WTC11 (cell line): ENCODE results near the gene DNAH9.

Experiments
- ATF3 ChIP-seq: sonication (generic); formaldehyde crosslinking; conservative IDR thresholded peaks from 2 replicates; pipeline ENCODE4 v1.8.1; 2022; ENCODE audit warnings: mild to moderate bottlenecking, missing genetic modification reagents
- ETV6 ChIP-seq: sonication (generic); formaldehyde crosslinking; IDR thresholded peaks from 2 replicates; pipeline ENCODE4 v1.8.1; 2022; ENCODE audit warnings: mild to moderate bottlenecking, missing genetic modification reagents
- FOXK1 ChIP-seq: sonication (generic); formaldehyde crosslinking; IDR thresholded peaks from 2 replicates; pipeline ENCODE4 v1.8.0; 2022; ENCODE audit warnings: mild to moderate bottlenecking, moderate library complexity, missing genetic modification reagents
- GABPB1 ChIP-seq: sonication (generic); formaldehyde crosslinking; IDR thresholded peaks from 2 replicates; pipeline ENCODE4 v1.8.1; 2023; ENCODE audit warnings: mild to moderate bottlenecking, missing genetic modification reagents
- JUN ChIP-seq: sonication (generic); formaldehyde crosslinking; IDR thresholded peaks from 2 replicates; pipeline ENCODE4 v1.8.0; 2023; ENCODE audit warnings: mild to moderate bottlenecking, missing genetic modification reagents
- RELA ChIP-seq: sonication (generic); formaldehyde crosslinking; IDR thresholded peaks from 2 replicates; pipeline ENCODE4 v1.8.1; 2022; ENCODE audit warnings: missing genetic modification reagents, mild to moderate bottlenecking, borderline replicate concordance
- ZNF263 ChIP-seq: sonication (generic); formaldehyde crosslinking; IDR thresholded peaks from 2 replicates; pipeline ENCODE4 v1.8.1; 2022; ENCODE audit warnings: low read depth, mild to moderate bottlenecking, moderate library complexity, missing genetic modification reagents
- TF ChIP-seq, protein P1 (sequence below): fragments of 200-600 bp; IDR thresholded peaks from 2 replicates; pipeline ENCODE4 v1.8.0; 2022; ENCODE audit warnings: antibody characterized with exemption
- TF ChIP-seq, protein P2 (sequence below): sonication (generic); formaldehyde crosslinking; IDR thresholded peaks from 2 replicates; pipeline ENCODE4 v1.8.0; 2022; ENCODE audit warnings: mild to moderate bottlenecking, missing genetic modification reagents

DNA sequence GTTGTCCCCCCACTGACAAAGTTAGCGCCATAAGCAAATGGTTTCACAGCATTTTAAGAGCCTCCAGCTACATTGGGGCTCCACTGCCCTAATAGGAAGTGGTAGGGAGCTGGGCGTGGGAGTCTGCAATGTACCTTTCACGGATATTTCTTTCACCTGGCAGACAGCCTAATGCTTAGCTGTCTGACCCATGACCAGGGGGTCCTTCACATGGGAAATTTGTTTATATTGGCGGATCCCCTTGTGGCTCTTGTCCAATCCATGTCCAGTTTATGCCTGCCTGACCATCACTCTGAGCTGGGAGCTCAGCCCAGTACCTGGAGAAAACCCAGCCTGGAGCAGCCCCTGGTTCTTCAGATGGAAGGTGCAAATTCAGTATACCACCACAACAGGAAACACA is 254.0 kb downstream of the DNAH9 start:
- TF ChIP-seq JUN (CRISPR knock-in tag): no peak
- TF ChIP-seq FOXK1 (CRISPR knock-in tag): no peak
- TF ChIP-seq, protein P1, sequence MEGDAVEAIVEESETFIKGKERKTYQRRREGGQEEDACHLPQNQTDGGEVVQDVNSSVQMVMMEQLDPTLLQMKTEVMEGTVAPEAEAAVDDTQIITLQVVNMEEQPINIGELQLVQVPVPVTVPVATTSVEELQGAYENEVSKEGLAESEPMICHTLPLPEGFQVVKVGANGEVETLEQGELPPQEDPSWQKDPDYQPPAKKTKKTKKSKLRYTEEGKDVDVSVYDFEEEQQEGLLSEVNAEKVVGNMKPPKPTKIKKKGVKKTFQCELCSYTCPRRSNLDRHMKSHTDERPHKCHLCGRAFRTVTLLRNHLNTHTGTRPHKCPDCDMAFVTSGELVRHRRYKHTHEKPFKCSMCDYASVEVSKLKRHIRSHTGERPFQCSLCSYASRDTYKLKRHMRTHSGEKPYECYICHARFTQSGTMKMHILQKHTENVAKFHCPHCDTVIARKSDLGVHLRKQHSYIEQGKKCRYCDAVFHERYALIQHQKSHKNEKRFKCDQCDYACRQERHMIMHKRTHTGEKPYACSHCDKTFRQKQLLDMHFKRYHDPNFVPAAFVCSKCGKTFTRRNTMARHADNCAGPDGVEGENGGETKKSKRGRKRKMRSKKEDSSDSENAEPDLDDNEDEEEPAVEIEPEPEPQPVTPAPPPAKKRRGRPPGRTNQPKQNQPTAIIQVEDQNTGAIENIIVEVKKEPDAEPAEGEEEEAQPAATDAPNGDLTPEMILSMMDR: no peak
- TF ChIP-seq, protein P2, sequence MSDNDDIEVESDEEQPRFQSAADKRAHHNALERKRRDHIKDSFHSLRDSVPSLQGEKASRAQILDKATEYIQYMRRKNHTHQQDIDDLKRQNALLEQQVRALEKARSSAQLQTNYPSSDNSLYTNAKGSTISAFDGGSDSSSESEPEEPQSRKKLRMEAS (CRISPR knock-in tag): no peak
- no peak for TF ChIP-seq RELA (CRISPR knock-in tag)
- TF ChIP-seq ATF3 (CRISPR knock-in tag): no peak
- TF ChIP-seq GABPB1 (CRISPR knock-in tag): no peak
- no peak for TF ChIP-seq ETV6
- no peak for TF ChIP-seq ZNF263 (CRISPR knock-in tag)
